AG04449 (cell line): Measurements from ENCODE around the gene ZFP57.

ENCODE experiments used
- CTCF ChIA-PET: fragments of 350-600 bp; formaldehyde crosslinking; extraction: SDS; loops from one replicate; lab custom pipeline; 2021; ENCODE audit warnings: antibody characterized with exemption; lab: Yijun Ruan, JAX
- POLR2A ChIA-PET: fragments of 400-600, 350-600 bp; formaldehyde crosslinking; extraction: SDS; loops from one replicate; lab custom pipeline; 2020; ENCODE audit warnings: antibody characterized with exemption, inconsistent platforms; lab: Yijun Ruan, JAX
- DNase-seq: peaks from one replicate; pipeline ENCODE4 v3.0.0-alpha.2; 2010; ENCODE audit warnings: low read depth, low spot score
- H3K4me3 ChIP-seq: 2 replicates; pipeline ENCODE4 v1.5.1; 2011; ENCODE audit warnings: low read depth, mild to moderate bottlenecking, control low read depth, low read length
- CTCF ChIP-seq: IDR thresholded peaks from one replicate; pipeline ENCODE4 v1.5.1; 2011; ENCODE audit warnings: mild to moderate bottlenecking, moderate library complexity, low read length, control low read depth, inconsistent platforms; ENCODE audit not compliant: insufficient read depth; ENCODE audit errors: missing control alignments

ZFP57 gene

GRCh38 chr6:29624520-29624961, 56.4 kb downstream of the ZFP57 start:
- H3K4me3 ChIP-seq, result no peak overlapping the region
- no peak for DNase-seq
- ChIA-PET POLR2A (no interaction called here), CTCF (interaction anchor here (1.4 to 34.7 kb wide), 2 partner anchors 13 to 32 kb away, joined by 5 to 692 read pairs; partner anchors contain the start of gene MOG)
- TF ChIP-seq CTCF, result no peak
